Activated CD8-positive, alpha-beta memory T cell treated with anti-CD3 and anti-CD28 coated beads for 4 hours (primary cell): Measurements from ENCODE around the gene GLB1L2.
"Not testable (repeated sequence)": the region's sequence is repeated elsewhere in the genome, so short reads cannot be mapped to it uniquely, and the experiment has no call there.

Experiments used
- DNase-seq, 2 donors: peaks; one replicate each; pipeline ENCODE4 v3.0.0-alpha.2; 2020; ENCODE audit warnings: low read depth in 2 of 2

GLB1L2 gene

GRCh38 chr11:134331354-134332188 lies at the start of gene GLB1L2:
Gene GLB1L2, plus strand, starts transcription at chr11:134331988. Its CDS starts 74 bp downstream, at chr11:134332062.
- DNase-seq, result peak; percentile 60 to 63

- no peak for DNase-seq
Observed at GRCh38 chr11:134282121-134283045, 49.4 kb upstream of the GLB1L2 start.

- no peak for DNase-seq
Observed at GRCh38 chr11:134283461-134284230, 48.1 kb upstream of the GLB1L2 start.

- not testable (repeated sequence) for DNase-seq
Observed at GRCh38 chr11:134284349-134284748, 47.4 kb upstream of the GLB1L2 start.

GRCh38 chr11:134287561-134287960 lies 44.2 kb upstream of the GLB1L2 start:
- DNase-seq, result no peak

GRCh38 chr11:134288486-134288885 lies 43.3 kb upstream of the GLB1L2 start:
- no peak for DNase-seq

GRCh38 chr11:134289167-134289566 lies 42.6 kb upstream of the GLB1L2 start:
- DNase-seq, result no peak

- no peak for DNase-seq
Observed at GRCh38 chr11:134289789-134290188, 42.0 kb upstream of the GLB1L2 start.

GRCh38 chr11:134290646-134291045 lies 41.1 kb upstream of the GLB1L2 start:
- DNase-seq, result no peak

GRCh38 chr11:134291196-134291595 lies 40.6 kb upstream of the GLB1L2 start:
- DNase-seq, result no peak

GRCh38 chr11:134292661-134293060 lies 39.1 kb upstream of the GLB1L2 start:
- no peak for DNase-seq

GRCh38 chr11:134293119-134294113 lies 38.4 kb upstream of the GLB1L2 start:
- no peak for DNase-seq

GRCh38 chr11:134294664-134295063 lies 37.1 kb upstream of the GLB1L2 start:
- no peak for DNase-seq

GRCh38 chr11:134312223-134312622 lies 19.6 kb upstream of the GLB1L2 start:
- DNase-seq, result no peak

GRCh38 chr11:134312807-134313206 lies 19.0 kb upstream of the GLB1L2 start:
- no peak for DNase-seq

- no peak for DNase-seq
Observed at GRCh38 chr11:134313379-134313778, 18.4 kb upstream of the GLB1L2 start.

- no peak for DNase-seq
Observed at GRCh38 chr11:134313821-134314607, 17.8 kb upstream of the GLB1L2 start.

GRCh38 chr11:134317103-134317502 lies 14.7 kb upstream of the GLB1L2 start:
- no peak for DNase-seq

- not testable (repeated sequence) for DNase-seq
Observed at GRCh38 chr11:134321373-134321772, 10.4 kb upstream of the GLB1L2 start.

GRCh38 chr11:134322553-134322952 lies 9.2 kb upstream of the GLB1L2 start:
- no peak for DNase-seq
